H9 (cell line): ENCODE data around the gene KCNG1. TPM values are rescaled to one million over a fixed set of nuclear protein-coding genes. Genes with fewer than 3 reads are reported as not detected.

ENCODE experiments used
- DNase-seq: peaks from one replicate; pipeline ENCODE4 v3.0.0-alpha.2; 2017
- H2AFZ ChIP-seq: one replicate; pipeline ENCODE4 v1.6.1; 2013; ENCODE audit warnings: mild to moderate bottlenecking, low read length, control low read depth, moderate library complexity
- H2AK5ac ChIP-seq: 2 replicates; pipeline ENCODE4 v1.6.1; 2013; ENCODE audit warnings: low read length, control low read depth, mixed read lengths; ENCODE audit not compliant: insufficient read length
- H2BK120ac ChIP-seq: one replicate; pipeline ENCODE4 v1.6.1; 2013; ENCODE audit warnings: low read depth, mild to moderate bottlenecking, low read length, control low read depth, inconsistent platforms; ENCODE audit not compliant: poor library complexity, severe bottlenecking
- H2BK12ac ChIP-seq: 2 replicates; pipeline ENCODE4 v1.6.1; 2013; ENCODE audit warnings: low read length, control low read depth, mixed read lengths, low read depth; ENCODE audit not compliant: insufficient read length
- H2BK15ac ChIP-seq: 2 replicates; pipeline ENCODE4 v1.6.1; 2013; ENCODE audit warnings: low read depth, low read length, control low read depth
- H2BK20ac ChIP-seq: one replicate; pipeline ENCODE4 v1.6.1; 2013; ENCODE audit warnings: low read depth, mild to moderate bottlenecking, low read length, control low read depth, inconsistent platforms; ENCODE audit not compliant: poor library complexity, severe bottlenecking
- H2BK5ac ChIP-seq: 2 replicates; pipeline ENCODE4 v1.6.1; 2013; ENCODE audit warnings: low read length, control low read depth, mixed read lengths; ENCODE audit not compliant: insufficient read length
- H3K14ac ChIP-seq: 2 replicates; pipeline ENCODE4 v1.6.1; 2013; ENCODE audit warnings: low read length, control low read depth; ENCODE audit not compliant: insufficient read depth
- H3K18ac ChIP-seq: 2 replicates; pipeline ENCODE4 v1.6.1; 2013; ENCODE audit warnings: low read depth, mild to moderate bottlenecking, mixed read lengths, low read length, control low read depth; ENCODE audit not compliant: insufficient read length
- H3K23ac ChIP-seq: 2 replicates; pipeline ENCODE4 v1.6.1; 2013; ENCODE audit warnings: low read length, control low read depth, mixed read lengths, low read depth; ENCODE audit not compliant: insufficient read length
- H3K23me2 ChIP-seq: 2 replicates; pipeline ENCODE4 v1.6.1; 2013; ENCODE audit warnings: low read depth, mild to moderate bottlenecking, mixed read lengths, low read length, control low read depth; ENCODE audit not compliant: insufficient read length, poor library complexity, severe bottlenecking
- H3K27ac ChIP-seq: 2 replicates; pipeline ENCODE4 v1.5.1; 2013; ENCODE audit warnings: low read length, control low read depth, mixed read lengths, low read depth; ENCODE audit not compliant: insufficient read length
- H3K27me3 ChIP-seq: 2 replicates; pipeline ENCODE4 v1.6.1; 2013; ENCODE audit warnings: low read length, control low read depth, inconsistent platforms; ENCODE audit not compliant: insufficient read depth
- H3K4ac ChIP-seq: 2 replicates; pipeline ENCODE4 v1.6.1; 2013; ENCODE audit warnings: low read depth, mild to moderate bottlenecking, control low read depth, inconsistent platforms, low read length, moderate library complexity
- H3K4me1 ChIP-seq: 2 replicates; pipeline ENCODE4 v1.6.1; 2013; ENCODE audit warnings: low read length, control low read depth, inconsistent platforms; ENCODE audit not compliant: insufficient read depth
- H3K4me2 ChIP-seq: 2 replicates; pipeline ENCODE4 v1.6.1; 2013; ENCODE audit warnings: low read length, control low read depth, mixed read lengths; ENCODE audit not compliant: insufficient read length, insufficient read depth
- H3K56ac ChIP-seq: 2 replicates; pipeline ENCODE4 v1.6.1; 2013; ENCODE audit warnings: low read depth, mild to moderate bottlenecking, mixed read lengths, low read length, control low read depth; ENCODE audit not compliant: insufficient read length
- H3K79me1 ChIP-seq: 2 replicates; pipeline ENCODE4 v1.6.1; 2013; ENCODE audit warnings: low read depth, mild to moderate bottlenecking, moderate library complexity, low read length, control low read depth, inconsistent platforms; ENCODE audit not compliant: insufficient read depth, poor library complexity, severe bottlenecking
- H3K79me2 ChIP-seq: 2 replicates; pipeline ENCODE4 v1.6.1; 2013; ENCODE audit warnings: low read length, control low read depth, inconsistent platforms; ENCODE audit not compliant: insufficient read depth
- H3K9ac ChIP-seq: 2 replicates; pipeline ENCODE4 v1.6.1; 2013; ENCODE audit warnings: low read length, control low read depth, mixed read lengths; ENCODE audit not compliant: insufficient read length; ENCODE audit errors: extremely low read depth
- H3K9me3 ChIP-seq: one replicate; pipeline ENCODE4 v1.6.1; 2013; ENCODE audit warnings: low read depth, low read length, inconsistent platforms; ENCODE audit not compliant: control insufficient read depth
- H3T11ph ChIP-seq: one replicate; pipeline ENCODE4 v1.6.1; 2013; ENCODE audit warnings: mild to moderate bottlenecking, low read length, control low read depth, inconsistent platforms
- H4K20me1 ChIP-seq: one replicate; pipeline ENCODE4 v1.6.1; 2013; ENCODE audit not compliant: control insufficient read depth, insufficient read length, insufficient read depth
- H4K5ac ChIP-seq: 2 replicates; pipeline ENCODE4 v1.6.1; 2013; ENCODE audit warnings: low read depth, mild to moderate bottlenecking, mixed read lengths, low read length, control low read depth; ENCODE audit not compliant: insufficient read length
- H4K8ac ChIP-seq: replicated peaks from 2 replicates; pipeline ENCODE4 v1.6.1; 2013; ENCODE audit warnings: low read length, control low read depth, mixed read lengths, low read depth; ENCODE audit not compliant: insufficient read length
- H4K91ac ChIP-seq: 2 replicates; pipeline ENCODE4 v1.6.1; 2013; ENCODE audit warnings: low read depth, mild to moderate bottlenecking, moderate library complexity, mixed read lengths, low read length, control low read depth; ENCODE audit not compliant: insufficient read length
- H3K27ac Mint-ChIP-seq, 3 experiments: 2 replicates in 2 of 3; 3 replicates in 1 of 3; pipeline ENCODE4 v1.8.0; 2020 to 2021; ENCODE audit warnings: mixed read lengths in 3 of 3, mild to moderate bottlenecking in 1 of 3, moderate library complexity in 1 of 3
- H3K27me3 Mint-ChIP-seq: 2 replicates; pipeline ENCODE4 v1.8.0; 2021; ENCODE audit warnings: low read depth, mild to moderate bottlenecking, moderate library complexity, mixed read lengths
- H3K36me3 Mint-ChIP-seq, 3 experiments: 2 replicates in 2 of 3; 3 replicates in 1 of 3; pipeline ENCODE4 v1.8.0; 2020 to 2021; ENCODE audit warnings: low read depth in 3 of 3, mixed read lengths in 3 of 3; ENCODE audit not compliant: insufficient read depth in 1 of 3
- H3K4me1 Mint-ChIP-seq, 2 experiments: 2 replicates each; pipeline ENCODE4 v1.8.0; 2020; ENCODE audit warnings: mixed read lengths in 2 of 2
- H3K4me3 Mint-ChIP-seq, 2 experiments: 2 replicates in 1 of 2; 3 replicates in 1 of 2; pipeline ENCODE4 v1.8.0; 2020 to 2021; ENCODE audit warnings: mild to moderate bottlenecking in 2 of 2, mixed read lengths in 2 of 2, moderate library complexity in 1 of 2
- H3K9me3 Mint-ChIP-seq, 2 experiments: 2 replicates in 1 of 2; 3 replicates in 1 of 2; pipeline ENCODE4 v1.8.0; 2020; ENCODE audit warnings: mild to moderate bottlenecking in 2 of 2, mixed read lengths in 2 of 2, moderate library complexity in 1 of 2
- WGBS: extraction: QIAGEN DNeasy Blood & Tissue Kit; methylation state at CpG from one replicate; pipeline ENCODE4 v1.1.7; 2013; ENCODE audit warnings: missing lambda C conversion rate, low lambda C conversion rate, mixed read lengths; ENCODE audit not compliant: insufficient read length; ENCODE audit errors: extremely low coverage; 5-methylcytosine and 5-hydroxymethylcytosine counted together
- total RNA-seq: library from RNA; stranded (reverse); gene quantifications from 2 replicates; pipeline ENCODE4 v1.2.1, GENCODE V29; 2021
- TF ChIP-seq, protein P1 (sequence below): fragments of 200-600 bp; sonication (generic); conservative IDR thresholded peaks from 3 replicates; pipeline ENCODE4 v1.8.0; 2021; ENCODE audit warnings: antibody characterized with exemption, mild to moderate bottlenecking

The KCNG1 gene
- total RNA-seq, 1 experiment from 2014 or later, result 13.2 TPM

DNA sequence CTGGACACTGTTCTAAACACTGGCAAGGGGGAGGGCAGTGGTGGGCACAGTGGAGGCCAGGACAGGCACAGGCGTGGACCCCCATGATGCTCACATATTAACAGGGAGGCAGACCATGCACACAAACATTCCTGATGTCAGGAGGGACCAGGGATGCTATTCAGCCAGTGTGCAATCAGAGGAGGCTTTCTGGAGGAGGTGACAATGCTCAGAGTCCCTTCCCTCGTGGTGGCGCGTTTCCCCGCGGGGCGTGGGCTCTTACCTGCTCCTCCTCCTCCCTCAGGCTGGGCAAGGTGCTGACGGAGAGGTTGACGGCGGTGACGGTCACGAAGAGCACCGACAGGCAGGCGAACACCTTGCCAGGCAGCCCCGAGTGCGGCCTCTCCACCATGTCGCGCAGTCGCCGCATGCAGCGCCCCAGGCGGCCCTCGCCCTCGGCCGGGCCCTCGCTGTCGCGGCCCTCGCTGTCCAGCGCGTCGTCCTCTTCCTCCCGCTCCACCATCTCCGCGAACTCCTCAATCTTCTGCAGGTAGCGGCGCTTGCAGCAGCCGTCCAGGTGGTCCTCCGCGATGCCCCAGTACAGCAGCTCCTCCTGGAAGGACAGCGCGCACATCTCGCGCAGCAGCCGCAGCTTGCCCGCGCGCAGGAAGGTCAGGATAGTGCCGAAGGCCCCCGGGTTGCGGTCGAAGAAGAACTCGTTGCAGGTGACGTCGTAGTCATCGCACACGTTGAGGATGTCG lies 13.4 kb downstream of the KCNG1 start:
- no peak overlapping the region for H2BK120ac ChIP-seq
- no peak overlapping the region for H3K9ac ChIP-seq
- TF ChIP-seq, protein P1, sequence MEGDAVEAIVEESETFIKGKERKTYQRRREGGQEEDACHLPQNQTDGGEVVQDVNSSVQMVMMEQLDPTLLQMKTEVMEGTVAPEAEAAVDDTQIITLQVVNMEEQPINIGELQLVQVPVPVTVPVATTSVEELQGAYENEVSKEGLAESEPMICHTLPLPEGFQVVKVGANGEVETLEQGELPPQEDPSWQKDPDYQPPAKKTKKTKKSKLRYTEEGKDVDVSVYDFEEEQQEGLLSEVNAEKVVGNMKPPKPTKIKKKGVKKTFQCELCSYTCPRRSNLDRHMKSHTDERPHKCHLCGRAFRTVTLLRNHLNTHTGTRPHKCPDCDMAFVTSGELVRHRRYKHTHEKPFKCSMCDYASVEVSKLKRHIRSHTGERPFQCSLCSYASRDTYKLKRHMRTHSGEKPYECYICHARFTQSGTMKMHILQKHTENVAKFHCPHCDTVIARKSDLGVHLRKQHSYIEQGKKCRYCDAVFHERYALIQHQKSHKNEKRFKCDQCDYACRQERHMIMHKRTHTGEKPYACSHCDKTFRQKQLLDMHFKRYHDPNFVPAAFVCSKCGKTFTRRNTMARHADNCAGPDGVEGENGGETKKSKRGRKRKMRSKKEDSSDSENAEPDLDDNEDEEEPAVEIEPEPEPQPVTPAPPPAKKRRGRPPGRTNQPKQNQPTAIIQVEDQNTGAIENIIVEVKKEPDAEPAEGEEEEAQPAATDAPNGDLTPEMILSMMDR, result no peak
- H3T11ph ChIP-seq, result no peak overlapping the region
- no peak overlapping the region for H3K4me2 ChIP-seq
- no peaks in the 10 kb centered on the region for H3K27me3 Mint-ChIP-seq
- H4K8ac ChIP-seq, result no peak overlapping the region
- no peaks in the 10 kb centered on the region for H4K20me1 ChIP-seq
- no peak overlapping the region for H2BK12ac ChIP-seq
- no peak overlapping the region for H2BK20ac ChIP-seq
- no peak for DNase-seq
- H3K18ac ChIP-seq, result no peak overlapping the region
- H3K79me2 ChIP-seq, result no peaks in the 10 kb centered on the region
- no peak overlapping the region for H2BK5ac ChIP-seq
- no peaks in the 10 kb centered on the region for H3K27me3 ChIP-seq
- H3K14ac ChIP-seq, result no peak overlapping the region
- H3K4me1 ChIP-seq, result 0 out of 2 replicates have a peak, but pooled peaks cover under 1% of the 10 kb centered on the region
- H4K5ac ChIP-seq, result no peak overlapping the region
- no CpG with 5 or more reads among the region's 58 CpGs for WGBS
- no peaks in the 10 kb centered on the region for H3K9me3 ChIP-seq
- peaks cover 13 to 16% (median 14%) of the 10 kb centered on the region in 3 experiments; a peak in 6 of 7 replicates for H3K36me3 Mint-ChIP-seq
- H3K27ac Mint-ChIP-seq, result peak overlapping the region in 1 of 3 experiments; percentile 46; a peak in 3 of 7 replicates
- H3K4me1 Mint-ChIP-seq, result peaks cover 9 to 10% of the 10 kb centered on the region in 2 experiments
- H3K4me3 Mint-ChIP-seq, result no peak overlapping the region
- H2AFZ ChIP-seq, result no peak overlapping the region
- H3K4ac ChIP-seq, result no peak overlapping the region
- H3K23me2 ChIP-seq, result no peaks in the 10 kb centered on the region
- H3K23ac ChIP-seq, result no peak overlapping the region
- no peak overlapping the region for H3K27ac ChIP-seq
- H3K9me3 Mint-ChIP-seq, result no peaks in the 10 kb centered on the region
- no peak overlapping the region for H2AK5ac ChIP-seq
- no peaks in the 10 kb centered on the region for H3K79me1 ChIP-seq
- no peak overlapping the region for H2BK15ac ChIP-seq
- H4K91ac ChIP-seq, result no peak overlapping the region
- no peak overlapping the region for H3K56ac ChIP-seq
